ENCODE results near the gene FOXC1.

Gene FOXC1

DNA sequence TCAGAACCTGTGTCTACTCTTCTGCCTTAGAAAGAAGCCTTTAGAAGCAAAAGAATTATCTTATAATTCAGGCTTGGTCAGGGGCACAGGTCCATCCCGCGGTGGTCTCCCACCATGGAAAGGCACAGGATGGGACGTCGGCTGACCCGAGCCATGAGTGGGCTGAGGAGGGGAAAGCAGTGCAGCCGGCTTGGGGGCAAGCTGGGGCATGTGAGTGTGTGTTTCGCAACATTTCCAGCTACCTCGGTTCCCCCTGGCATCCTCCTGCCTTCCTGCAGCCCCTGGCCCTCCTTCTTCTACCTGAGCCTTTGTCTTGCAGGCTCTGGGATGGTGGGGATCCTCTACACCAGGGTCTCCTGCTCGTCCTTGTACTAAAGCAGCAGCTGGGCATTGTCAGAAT lies 29.1 kb upstream of the FOXC1 start:
- no peak overlapping the region for H3K4me3 ChIP-seq (ENCODE audit: low read length)
- TF ChIP-seq EZH2phosphoT487 (IDR thresholded peaks at IDR 0.05; ENCODE audit: borderline replicate concordance, low read length) (no peak), CTCF (IDR thresholded peaks at IDR 0.05; ENCODE audit: low read depth, low read length, poor library complexity, severe bottlenecking) (no peak)
- no peak overlapping the region for H3K4me2 ChIP-seq (ENCODE audit: low read length)
- no peaks in the 10 kb centered on the region for H3K9me3 ChIP-seq (ENCODE audit: control insufficient read depth, insufficient read depth, low read length)
- no peaks in the 10 kb centered on the region for H4K20me1 ChIP-seq (ENCODE audit: control insufficient read depth, insufficient read depth, low read depth, low read length)
- H3K27ac ChIP-seq (ENCODE audit: low read depth, low read length), result no peak overlapping the region
- H3K36me3 ChIP-seq (ENCODE audit: control insufficient read depth, low read length), result no peaks in the 10 kb centered on the region
- no peaks in the 10 kb centered on the region for H3K4me1 ChIP-seq (ENCODE audit: control insufficient read depth, low read length)
- no peaks in the 10 kb centered on the region for H3K79me2 ChIP-seq (ENCODE audit: control insufficient read depth, low read length)
- no peaks in the 10 kb centered on the region for H3K27me3 ChIP-seq (ENCODE audit: control insufficient read depth, low read length)
- H3K9me2 ChIP-seq (replicated peaks; ENCODE audit: control insufficient read depth, low read length), result no peaks in the 10 kb centered on the region
- no peaks in the 10 kb centered on the region for H3F3A ChIP-seq (ENCODE audit: control insufficient read depth, insufficient read depth)

GRCh38 chr6:1581120-1581991 lies 28.4 kb upstream of the FOXC1 start:
- Histone ChIP-seq H4K20me1 (ENCODE audit: control insufficient read depth, insufficient read depth, low read depth, low read length) (no peaks in the 10 kb centered on the region), H3K79me2 (ENCODE audit: control insufficient read depth, low read length) (no peaks in the 10 kb centered on the region), H3K9me3 (ENCODE audit: control insufficient read depth, insufficient read depth, low read length) (no peaks in the 10 kb centered on the region), H3K4me1 (ENCODE audit: control insufficient read depth, low read length) (no peaks in the 10 kb centered on the region), H3K27ac (ENCODE audit: low read depth, low read length) (no peak overlapping the region), H3K36me3 (ENCODE audit: control insufficient read depth, low read length) (no peaks in the 10 kb centered on the region), H3K27me3 (ENCODE audit: control insufficient read depth, low read length) (no peaks in the 10 kb centered on the region), H3K4me2 (ENCODE audit: low read length) (no peak overlapping the region), H3F3A (ENCODE audit: control insufficient read depth, insufficient read depth) (no peaks in the 10 kb centered on the region), H3K4me3 (ENCODE audit: low read length) (no peak overlapping the region), H3K9me2 (replicated peaks; ENCODE audit: control insufficient read depth, low read length) (no peaks in the 10 kb centered on the region)
- TF ChIP-seq EZH2phosphoT487 (IDR thresholded peaks at IDR 0.05; ENCODE audit: borderline replicate concordance, low read length) (no peak), CTCF (IDR thresholded peaks at IDR 0.05; ENCODE audit: low read depth, low read length, poor library complexity, severe bottlenecking) (no peak)

GRCh38 chr6:1584146-1584545 lies 25.6 kb upstream of the FOXC1 start:
- Histone ChIP-seq H3K36me3 (ENCODE audit: control insufficient read depth, low read length) (no peaks in the 10 kb centered on the region), H3K27me3 (ENCODE audit: control insufficient read depth, low read length) (no peaks in the 10 kb centered on the region; the same call in 1 of the 2 replicates), H3F3A (ENCODE audit: control insufficient read depth, insufficient read depth) (no peaks in the 10 kb centered on the region), H4K20me1 (ENCODE audit: control insufficient read depth, insufficient read depth, low read depth, low read length) (no peaks in the 10 kb centered on the region), H3K9me3 (ENCODE audit: control insufficient read depth, insufficient read depth, low read length) (no peaks in the 10 kb centered on the region), H3K27ac (ENCODE audit: low read depth, low read length) (no peak overlapping the region), H3K4me1 (ENCODE audit: control insufficient read depth, low read length) (no peaks in the 10 kb centered on the region), H3K4me3 (ENCODE audit: low read length) (no peak overlapping the region), H3K9me2 (replicated peaks; ENCODE audit: control insufficient read depth, low read length) (no peaks in the 10 kb centered on the region), H3K4me2 (ENCODE audit: low read length) (no peak overlapping the region), H3K79me2 (ENCODE audit: control insufficient read depth, low read length) (no peaks in the 10 kb centered on the region)
- TF ChIP-seq EZH2phosphoT487 (IDR thresholded peaks at IDR 0.05; ENCODE audit: borderline replicate concordance, low read length) (no peak), CTCF (IDR thresholded peaks at IDR 0.05; ENCODE audit: low read depth, low read length, poor library complexity, severe bottlenecking) (no peak)
